MM.1S (cell line): ENCODE data around the gene MATN1.
A peak's percentile ranks its signal among the peaks of the same experiment; 100 is the strongest.

Experiments used
- DNase-seq: peaks from one replicate; pipeline ENCODE4 v3.0.0-alpha.2; 2015
- H2AFZ ChIP-seq: fragments of 300-600 bp; sonication (generic); 2 replicates; pipeline ENCODE4 v1.6.0; 2016; ENCODE audit warnings: antibody characterized with exemption, low read length
- H3F3A ChIP-seq: fragments of 300-600 bp; sonication (generic); 2 replicates; pipeline ENCODE4 v1.6.1; 2016; ENCODE audit warnings: mild to moderate bottlenecking, antibody characterized with exemption, low read length, moderate library complexity, mixed read lengths; ENCODE audit not compliant: insufficient read depth
- H3K27ac ChIP-seq: fragments of 300-600 bp; sonication (generic); 2 replicates; pipeline ENCODE4 v1.5.1; 2016; ENCODE audit warnings: mild to moderate bottlenecking, low read length
- H3K27me3 ChIP-seq: fragments of 300-600 bp; sonication (generic); replicated peaks from 2 replicates; pipeline ENCODE4 v1.6.0; 2016; ENCODE audit warnings: low read length; ENCODE audit not compliant: insufficient read depth
- H3K36me3 ChIP-seq: fragments of 300-600 bp; sonication (generic); replicated peaks from 2 replicates; pipeline ENCODE4 v1.6.1; 2016; ENCODE audit warnings: mild to moderate bottlenecking, low read length, mixed read lengths; ENCODE audit not compliant: insufficient read depth
- H3K4me1 ChIP-seq: fragments of 300-600 bp; sonication (generic); 2 replicates; pipeline ENCODE4 v1.6.1; 2016; ENCODE audit warnings: low read length, mixed read lengths
- H3K4me2 ChIP-seq: fragments of 300-600 bp; sonication (generic); 2 replicates; pipeline ENCODE4 v1.6.0; 2016; ENCODE audit warnings: low read depth, low read length
- H3K4me3 ChIP-seq: fragments of 300-600 bp; sonication (generic); 2 replicates; pipeline ENCODE4 v1.5.1; 2016; ENCODE audit warnings: low read length, mixed read lengths
- H3K79me2 ChIP-seq: fragments of 300-600 bp; sonication (generic); 2 replicates; pipeline ENCODE4 v1.6.1; 2016; ENCODE audit warnings: mixed run types, low read length, mixed read lengths
- H3K9ac ChIP-seq: fragments of 300-600 bp; sonication (generic); 2 replicates; pipeline ENCODE4 v1.6.1; 2016; ENCODE audit warnings: low read length, mixed read lengths
- H3K9me2 ChIP-seq: fragments of 300-600 bp; sonication (generic); replicated peaks from 2 replicates; pipeline ENCODE4 v1.6.1; 2016; ENCODE audit warnings: mild to moderate bottlenecking, low read length, mixed read lengths; ENCODE audit not compliant: insufficient read depth
- H3K9me3 ChIP-seq: fragments of 300-600 bp; sonication (generic); replicated peaks from 2 replicates; pipeline ENCODE4 v1.6.1; 2016; ENCODE audit warnings: mild to moderate bottlenecking, low read length, mixed read lengths; ENCODE audit not compliant: insufficient read depth
- H4K20me1 ChIP-seq: fragments of 300-600 bp; sonication (generic); 2 replicates; pipeline ENCODE4 v1.6.1; 2016; ENCODE audit warnings: mild to moderate bottlenecking, low read length, moderate library complexity, mixed read lengths; ENCODE audit not compliant: insufficient read depth
- CTCF ChIP-seq: fragments of 300-600 bp; sonication (generic); IDR thresholded peaks from 2 replicates; pipeline ENCODE4 v1.5.1; 2016; ENCODE audit warnings: antibody characterized with exemption, low read length, mixed read lengths
- EZH2 ChIP-seq: fragments of 300-600 bp; sonication (generic); optimal IDR thresholded peaks from 2 replicates; pipeline ENCODE3; 2017; ENCODE audit warnings: low read depth, mild to moderate bottlenecking, antibody characterized with exemption, low read length, mixed read lengths
- EZH2phosphoT487 ChIP-seq: fragments of 300-600 bp; sonication (generic); IDR thresholded peaks from 2 replicates; pipeline ENCODE4 v1.6.1; 2018; ENCODE audit warnings: antibody characterized with exemption, low read length

MATN1 gene

GRCh38 chr1:30750731-30751291 is 27.4 kb upstream of the MATN1 start:
- H3K9me3 ChIP-seq: no peaks in the 10 kb centered on the region
- peak overlapping the region; percentile 98 for H3K27ac ChIP-seq
- H3F3A ChIP-seq: peaks cover 99% of the 10 kb centered on the region
- peak overlapping the region; percentile 29 for H3K4me3 ChIP-seq
- peaks cover 82% of the 10 kb centered on the region for H3K4me1 ChIP-seq
- H3K36me3 ChIP-seq: no peaks in the 10 kb centered on the region; the same call in 1 of the 2 replicates
- H3K9me2 ChIP-seq: no peaks in the 10 kb centered on the region
- TF ChIP-seq EZH2 (no peak), CTCF (no peak), EZH2phosphoT487 (no peak)
- no peak overlapping the region for H2AFZ ChIP-seq
- H3K9ac ChIP-seq: peak overlapping the region; percentile 73
- DNase-seq: no peak
- no peaks in the 10 kb centered on the region for H3K27me3 ChIP-seq
- H3K4me2 ChIP-seq: peak overlapping the region; percentile 94
- H3K79me2 ChIP-seq: peaks cover 99% of the 10 kb centered on the region
- H4K20me1 ChIP-seq: no peaks in the 10 kb centered on the region

GRCh38 chr1:30749691-30750583 is 26.6 kb upstream of the MATN1 start:
- peak; percentile 90 for DNase-seq
- Histone ChIP-seq H2AFZ (no peak overlapping the region), H3K27ac (peak overlapping the region; percentile 98), H3K36me3 (no peaks in the 10 kb centered on the region), H3K4me3 (peak overlapping the region; percentile 16), H4K20me1 (no peaks in the 10 kb centered on the region), H3K9ac (peak overlapping the region; percentile 73), H3K79me2 (peaks cover 99% of the 10 kb centered on the region), H3F3A (peaks cover 99% of the 10 kb centered on the region), H3K4me1 (peaks cover 89% of the 10 kb centered on the region), H3K9me3 (no peaks in the 10 kb centered on the region), H3K9me2 (no peaks in the 10 kb centered on the region), H3K4me2 (peak overlapping the region; percentile 94), H3K27me3 (no peaks in the 10 kb centered on the region)
- TF ChIP-seq EZH2phosphoT487 (no peak), CTCF (no peak), EZH2 (no peak)

GRCh38 chr1:30748699-30749401 is 25.5 kb upstream of the MATN1 start:
- peak overlapping the region; percentile 73 for H3K9ac ChIP-seq
- no peaks in the 10 kb centered on the region for H3K9me2 ChIP-seq
- TF ChIP-seq CTCF: no peak
- TF ChIP-seq EZH2: no peak
- TF ChIP-seq EZH2phosphoT487: no peak
- DNase-seq: no peak
- H3K4me2 ChIP-seq: peak overlapping the region; percentile 94
- H3K27ac ChIP-seq: peak overlapping the region; percentile 98
- H3K36me3 ChIP-seq: no peaks in the 10 kb centered on the region
- peaks cover 99% of the 10 kb centered on the region for H3F3A ChIP-seq
- no peaks in the 10 kb centered on the region for H3K27me3 ChIP-seq
- no peaks in the 10 kb centered on the region for H3K9me3 ChIP-seq
- H3K79me2 ChIP-seq: peaks cover 90% of the 10 kb centered on the region
- H3K4me3 ChIP-seq: peak overlapping the region; percentile 16; the same call in 1 of the 2 replicates
- no peak overlapping the region for H2AFZ ChIP-seq
- H3K4me1 ChIP-seq: peaks cover 94% of the 10 kb centered on the region
- no peaks in the 10 kb centered on the region for H4K20me1 ChIP-seq
